Mononuclear cell (primary cell): ENCODE measurements around the gene NOS2. TPM values are rescaled to one million over a fixed set of nuclear protein-coding genes. Genes with fewer than 3 reads are reported as not detected.
"Not testable (repeated sequence)": the region's sequence is repeated elsewhere in the genome, so short reads cannot be mapped to it uniquely, and the experiment has no call there.

Source experiments
- H3K27me3 ChIP-seq: 2 replicates; pipeline ENCODE4 v1.6.0; 2011; ENCODE audit warnings: low read length, control low read depth; ENCODE audit not compliant: insufficient read depth
- H3K4me1 ChIP-seq: 2 replicates; pipeline ENCODE4 v1.5.1; 2011; ENCODE audit warnings: mild to moderate bottlenecking, low read length, control low read depth; ENCODE audit not compliant: insufficient read depth
- H3K4me3 ChIP-seq: 2 replicates; pipeline ENCODE4 v1.5.1; 2011; ENCODE audit warnings: mild to moderate bottlenecking, low read length, moderate library complexity
- H3K9me3 ChIP-seq: 2 replicates; pipeline ENCODE4 v1.5.1; 2011; ENCODE audit warnings: low read depth, mild to moderate bottlenecking, control low read depth, low read length
- total RNA-seq: library from RNA; depleted of rRNA; stranded (reverse); fragments of >200 nt; gene quantifications from one replicate; pipeline ENCODE4 v1.2.3, GENCODE V29; 2012

NOS2 gene
- total RNA-seq, 1 donor, result not detected

GRCh38 chr17:27780828-27781404 lies 19.4 kb downstream of the NOS2 start:
- Histone ChIP-seq H3K27me3 (no peaks in the 10 kb centered on the region), H3K4me3 (no peak overlapping the region), H3K4me1 (no peaks in the 10 kb centered on the region), H3K9me3 (no peaks in the 10 kb centered on the region)

GRCh38 chr17:27780092-27780827 lies 20.1 kb downstream of the NOS2 start:
- H3K4me1 ChIP-seq, result no peaks in the 10 kb centered on the region
- no peak overlapping the region for H3K4me3 ChIP-seq
- H3K9me3 ChIP-seq, result no peaks in the 10 kb centered on the region
- H3K27me3 ChIP-seq, result no peaks in the 10 kb centered on the region

GRCh38 chr17:27778183-27778582 lies 22.1 kb downstream of the NOS2 start:
- H3K9me3 ChIP-seq, result no peaks in the 10 kb centered on the region
- H3K4me3 ChIP-seq, result no peak overlapping the region
- H3K4me1 ChIP-seq, result no peaks in the 10 kb centered on the region

GRCh38 chr17:27776882-27777624 lies 23.3 kb downstream of the NOS2 start:
- no peaks in the 10 kb centered on the region for H3K9me3 ChIP-seq
- no peaks in the 10 kb centered on the region for H3K27me3 ChIP-seq
- no peak overlapping the region for H3K4me3 ChIP-seq
- H3K4me1 ChIP-seq, result no peaks in the 10 kb centered on the region

More at GRCh38 chr17:27778183-27778582, 22.1 kb downstream of the NOS2 start:
- H3K27me3 ChIP-seq, result no peaks in the 10 kb centered on the region

- Histone ChIP-seq H3K4me1 (no peaks in the 10 kb centered on the region), H3K27me3 (no peaks in the 10 kb centered on the region), H3K9me3 (no peaks in the 10 kb centered on the region), H3K4me3 (no peak overlapping the region)
Measured at GRCh38 chr17:27771586-27771985, 28.7 kb downstream of the NOS2 start.

- Histone ChIP-seq H3K4me3 (no peak overlapping the region), H3K27me3 (no peaks in the 10 kb centered on the region), H3K4me1 (no peaks in the 10 kb centered on the region), H3K9me3 (no peaks in the 10 kb centered on the region)
Measured at GRCh38 chr17:27770877-27771276, 29.5 kb downstream of the NOS2 start.

- H3K4me1 ChIP-seq, result no peaks in the 10 kb centered on the region
- H3K9me3 ChIP-seq, result no peaks in the 10 kb centered on the region
- H3K27me3 ChIP-seq, result no peaks in the 10 kb centered on the region
- H3K4me3 ChIP-seq, result no peak overlapping the region
Measured at GRCh38 chr17:27768858-27769410, 31.4 kb downstream of the NOS2 start.

GRCh38 chr17:27766438-27766837 lies 33.9 kb downstream of the NOS2 start:
- Histone ChIP-seq H3K4me3 (no peak overlapping the region), H3K27me3 (no peaks in the 10 kb centered on the region), H3K9me3 (no peaks in the 10 kb centered on the region), H3K4me1 (no peaks in the 10 kb centered on the region)

- H3K27me3 ChIP-seq, result no peaks in the 10 kb centered on the region
- H3K4me1 ChIP-seq, result no peaks in the 10 kb centered on the region
- no peak overlapping the region for H3K4me3 ChIP-seq
- H3K9me3 ChIP-seq, result no peaks in the 10 kb centered on the region
Measured at GRCh38 chr17:27765353-27765752, 35.0 kb downstream of the NOS2 start.

- no peaks in the 10 kb centered on the region for H3K9me3 ChIP-seq
- no peak overlapping the region for H3K4me3 ChIP-seq
- H3K27me3 ChIP-seq, result no peaks in the 10 kb centered on the region
- no peaks in the 10 kb centered on the region for H3K4me1 ChIP-seq
Measured at GRCh38 chr17:27764589-27764988, 35.7 kb downstream of the NOS2 start.

GRCh38 chr17:27762527-27763305 lies 37.6 kb downstream of the NOS2 start:
- Histone ChIP-seq H3K27me3 (no peaks in the 10 kb centered on the region), H3K4me1 (no peaks in the 10 kb centered on the region), H3K9me3 (no peaks in the 10 kb centered on the region), H3K4me3 (no peak overlapping the region)

GRCh38 chr17:27760931-27761330 lies 39.4 kb downstream of the NOS2 start:
- not testable (repeated sequence) for H3K9me3 ChIP-seq, H3K4me3 ChIP-seq, H3K4me1 ChIP-seq, H3K27me3 ChIP-seq

- H3K27me3 ChIP-seq, result no peaks in the 10 kb centered on the region
Measured at GRCh38 chr17:27760069-27760885, 40.1 kb downstream of the NOS2 start.

GRCh38 chr17:27759528-27759927 lies 40.8 kb downstream of the NOS2 start:
- Histone ChIP-seq H3K4me1 (no peaks in the 10 kb centered on the region), H3K4me3 (no peak overlapping the region), H3K27me3 (no peaks in the 10 kb centered on the region), H3K9me3 (no peaks in the 10 kb centered on the region)

More at GRCh38 chr17:27760069-27760885, 40.1 kb downstream of the NOS2 start:
- Histone ChIP-seq H3K9me3 (no peaks in the 10 kb centered on the region), H3K4me1 (no peaks in the 10 kb centered on the region), H3K4me3 (no peak overlapping the region)
